PC-3 (cell line): ENCODE data around the gene GPX4.
"Not testable (repeated sequence)": the region's sequence is repeated elsewhere in the genome, so short reads cannot be mapped to it uniquely, and the experiment has no call there.

Experiments used
- CTCF ChIP-seq: fragments of 300-600 bp; sonication (generic); conservative IDR thresholded peaks from 2 replicates; pipeline ENCODE4 v1.5.1; 2017; ENCODE audit warnings: antibody characterized with exemption, low read depth, mild to moderate bottlenecking, low read length
- EZH2 ChIP-seq: fragments of 300-600 bp; sonication (generic); IDR thresholded peaks from one replicate; pipeline ENCODE4 v1.6.1; 2017; ENCODE audit warnings: antibody characterized with exemption, mild to moderate bottlenecking, low read length; ENCODE audit not compliant: unreplicated experiment
- EZH2phosphoT487 ChIP-seq: fragments of 300-600 bp; sonication (generic); IDR thresholded peaks from 2 replicates; pipeline ENCODE4 v1.6.1; 2018; ENCODE audit warnings: mild to moderate bottlenecking, antibody characterized with exemption, low read length, borderline replicate concordance

- not testable (repeated sequence) for TF ChIP-seq CTCF, EZH2, EZH2phosphoT487
Observed at GRCh38 chr19:1129084-1129483, 25.3 kb downstream of the GPX4 start.
